Measurements from ENCODE around the gene TTC16.

The TTC16 gene

GRCh38 chr9:127715470-127716337 is at the start of gene TTC16, which contains the start of gene PTRH1:
TSS of gene TTC16 (plus strand) at chr9:127716079. CDS start at chr9:127716146, 67 bp downstream.
TSS of gene PTRH1 (minus strand) at chr9:127715663. CDS start at chr9:127715639, 24 bp downstream.
- in situ Hi-C loops (cut with MboI; ENCODE audit: low sequenced_read_pairs) = no loop called here

GRCh38 chr9:127667127-127667844 is 48.6 kb upstream of the TTC16 start:
- in situ Hi-C loops (cut with MboI; ENCODE audit: low sequenced_read_pairs) = no loop called here

GRCh38 chr9:127667906-127668305 is 48.0 kb upstream of the TTC16 start:
- in situ Hi-C loops (cut with MboI; ENCODE audit: low sequenced_read_pairs) = no loop called here

- in situ Hi-C loops (cut with MboI; ENCODE audit: low sequenced_read_pairs) = no loop called here
These were observed 42.6 kb upstream of the TTC16 start for GRCh38 chr9:127673234-127673633.

GRCh38 chr9:127676638-127677037 is 39.2 kb upstream of the TTC16 start:
- in situ Hi-C loops (cut with MboI; ENCODE audit: low sequenced_read_pairs) = no loop called here

GRCh38 chr9:127679506-127679905 is 36.4 kb upstream of the TTC16 start:
- in situ Hi-C loops (cut with MboI; ENCODE audit: low sequenced_read_pairs) = no loop called here

- in situ Hi-C loops (cut with MboI; ENCODE audit: low sequenced_read_pairs) = no loop called here
These were observed 35.7 kb upstream of the TTC16 start for GRCh38 chr9:127680226-127680625.

- in situ Hi-C loops (cut with MboI; ENCODE audit: low sequenced_read_pairs) = no loop called here
These were observed 35.0 kb upstream of the TTC16 start for GRCh38 chr9:127680846-127681245.

GRCh38 chr9:127682351-127683136 is 33.3 kb upstream of the TTC16 start:
- in situ Hi-C loops (cut with MboI; ENCODE audit: low sequenced_read_pairs) = no loop called here

- in situ Hi-C loops (cut with MboI; ENCODE audit: low sequenced_read_pairs) = no loop called here
These were observed 32.2 kb upstream of the TTC16 start for GRCh38 chr9:127683723-127684122.

- in situ Hi-C loops (cut with MboI; ENCODE audit: low sequenced_read_pairs) = no loop called here
These were observed 31.3 kb upstream of the TTC16 start for GRCh38 chr9:127684576-127684975.

- in situ Hi-C loops (cut with MboI; ENCODE audit: low sequenced_read_pairs) = no loop called here
These were observed 29.2 kb upstream of the TTC16 start for GRCh38 chr9:127686461-127687393.

GRCh38 chr9:127689329-127690000 is 26.4 kb upstream of the TTC16 start:
- in situ Hi-C loops (cut with MboI; ENCODE audit: low sequenced_read_pairs) = no loop called here

GRCh38 chr9:127690735-127691134 is 25.1 kb upstream of the TTC16 start:
- in situ Hi-C loops (cut with MboI; ENCODE audit: low sequenced_read_pairs) = no loop called here

- in situ Hi-C loops (cut with MboI; ENCODE audit: low sequenced_read_pairs) = no loop called here
These were observed 23.8 kb upstream of the TTC16 start for GRCh38 chr9:127692071-127692470.

GRCh38 chr9:127693143-127693542 is 22.7 kb upstream of the TTC16 start:
- in situ Hi-C loops (cut with MboI; ENCODE audit: low sequenced_read_pairs) = no loop called here

GRCh38 chr9:127693697-127694096 is 22.2 kb upstream of the TTC16 start:
- in situ Hi-C loops (cut with MboI; ENCODE audit: low sequenced_read_pairs) = no loop called here

- in situ Hi-C loops (cut with MboI; ENCODE audit: low sequenced_read_pairs) = no loop called here
These were observed 20.8 kb upstream of the TTC16 start for GRCh38 chr9:127694890-127695720.

GRCh38 chr9:127697575-127697974 is 18.3 kb upstream of the TTC16 start:
- in situ Hi-C loops (cut with MboI; ENCODE audit: low sequenced_read_pairs) = no loop called here
